Stimulated activated CD8-positive, alpha-beta memory T cell treated with anti-CD3 and anti-CD28 coated beads, Interleukin-4, amount 100 ng/mL, for 48 hours (primary cell): ENCODE results near the gene RMRP.

Experiments used
- DNase-seq: peaks from one replicate; pipeline ENCODE4 v3.0.0-alpha.2; 2020

Gene RMRP

DNA sequence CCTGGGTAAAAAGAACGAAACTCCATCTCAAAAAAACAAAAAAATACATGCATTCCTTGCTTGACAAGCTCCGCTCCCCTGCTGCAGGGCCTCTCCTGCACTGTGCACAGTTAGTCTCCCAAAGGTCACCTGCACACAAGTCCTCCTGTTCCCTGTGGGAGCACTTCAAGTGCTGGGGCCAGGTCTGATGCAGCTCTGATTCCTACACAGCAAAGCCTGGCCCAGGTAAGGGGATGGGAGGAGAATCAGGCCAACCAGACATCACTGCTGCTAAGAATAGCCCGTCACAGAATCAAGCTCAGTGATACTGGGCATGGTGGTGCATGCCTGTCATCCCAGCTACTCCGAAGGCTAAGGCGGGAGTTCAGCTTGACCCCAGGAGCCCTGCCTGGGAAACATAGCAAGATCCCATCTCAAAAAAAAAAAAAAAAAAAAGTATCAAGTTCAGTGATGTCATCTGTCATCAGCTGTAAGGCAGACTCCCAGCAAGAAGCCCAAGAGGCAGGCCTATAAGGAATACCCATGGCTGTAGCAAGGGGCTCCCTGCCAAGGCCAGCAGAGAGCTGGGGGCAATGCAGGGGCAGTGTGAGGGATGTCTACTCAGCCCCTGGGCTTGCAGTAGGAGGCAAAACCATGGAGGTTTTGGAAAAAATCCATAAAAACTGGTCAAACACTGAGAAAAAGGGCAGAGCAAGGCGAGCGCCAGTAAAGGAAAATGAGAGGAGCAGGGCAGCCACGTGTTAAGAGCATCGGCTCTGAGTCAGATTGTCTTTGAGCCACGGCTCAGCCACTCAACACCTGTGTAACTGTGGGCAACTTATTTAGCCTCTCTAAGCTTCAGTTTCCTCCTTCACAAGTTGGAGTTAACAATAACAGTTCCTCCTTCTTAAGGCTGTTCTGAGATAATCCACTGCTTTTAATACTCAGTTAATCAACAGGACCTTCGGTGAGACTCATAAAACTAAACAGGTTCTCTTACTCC, 28.7 kb upstream of the RMRP start:
- DNase-seq = no peak

DNA sequence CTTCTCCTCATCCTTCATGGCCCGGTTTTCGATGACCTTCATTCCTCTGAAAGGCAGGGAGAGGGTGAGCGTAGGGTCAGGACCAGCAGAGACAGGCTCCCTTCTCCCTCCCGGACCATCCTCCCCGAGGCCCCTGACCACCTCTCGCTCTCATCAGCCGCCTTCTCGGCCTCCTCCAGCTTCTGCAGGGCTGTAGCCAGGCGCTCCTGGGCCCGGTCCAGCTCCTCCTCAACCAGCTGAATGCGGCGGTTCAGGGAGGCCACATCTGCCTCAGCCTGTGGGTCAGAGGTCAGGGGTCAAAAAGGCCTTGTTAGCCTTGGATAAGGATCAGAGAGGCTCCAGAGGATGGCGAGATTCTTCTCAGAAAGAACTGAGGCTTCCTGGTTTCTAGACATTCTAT, 27.7 kb upstream of the RMRP start:
- no peak for DNase-seq

DNA sequence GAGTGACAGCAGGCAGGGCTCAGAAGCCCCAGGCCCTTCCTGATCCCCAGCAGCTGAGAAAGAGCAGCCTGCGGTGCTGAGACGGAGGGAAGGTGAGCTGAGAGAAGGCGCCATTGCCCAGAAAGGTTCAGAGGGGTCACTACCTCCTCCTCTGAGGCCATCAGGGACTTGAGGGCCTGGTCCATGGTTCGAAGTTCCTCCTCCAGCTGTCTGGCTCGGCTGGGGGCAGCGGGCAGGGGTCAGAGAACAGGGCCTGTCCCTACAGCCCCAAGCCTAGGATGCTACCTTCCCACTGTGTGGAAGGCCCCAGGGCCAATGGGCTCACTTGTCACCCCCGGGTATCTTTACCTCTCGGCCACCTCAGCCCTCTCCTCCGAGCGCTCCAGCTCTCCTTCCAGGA, 27.1 kb upstream of the RMRP start:
- no peak for DNase-seq

DNA sequence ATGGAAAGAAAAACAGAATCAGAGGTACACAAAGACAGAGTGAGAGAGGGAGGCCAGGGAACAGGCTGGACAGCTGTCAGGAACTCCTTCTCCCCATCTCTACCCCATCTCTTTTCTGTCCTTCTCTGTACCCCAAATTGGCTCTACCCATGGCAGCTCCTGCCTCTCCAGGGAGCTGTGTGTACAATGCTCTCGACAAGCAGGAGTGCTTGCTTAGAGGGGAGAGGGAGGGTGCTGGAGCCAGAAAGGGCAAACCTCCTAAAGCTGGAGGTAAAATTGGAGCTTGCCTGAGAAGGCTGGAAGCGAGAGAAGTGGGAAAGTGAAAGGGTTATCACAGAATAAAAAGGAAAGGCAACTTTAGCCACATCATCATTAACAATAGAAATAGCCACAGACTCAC, 25.5 kb upstream of the RMRP start:
- DNase-seq = no peak

DNA sequence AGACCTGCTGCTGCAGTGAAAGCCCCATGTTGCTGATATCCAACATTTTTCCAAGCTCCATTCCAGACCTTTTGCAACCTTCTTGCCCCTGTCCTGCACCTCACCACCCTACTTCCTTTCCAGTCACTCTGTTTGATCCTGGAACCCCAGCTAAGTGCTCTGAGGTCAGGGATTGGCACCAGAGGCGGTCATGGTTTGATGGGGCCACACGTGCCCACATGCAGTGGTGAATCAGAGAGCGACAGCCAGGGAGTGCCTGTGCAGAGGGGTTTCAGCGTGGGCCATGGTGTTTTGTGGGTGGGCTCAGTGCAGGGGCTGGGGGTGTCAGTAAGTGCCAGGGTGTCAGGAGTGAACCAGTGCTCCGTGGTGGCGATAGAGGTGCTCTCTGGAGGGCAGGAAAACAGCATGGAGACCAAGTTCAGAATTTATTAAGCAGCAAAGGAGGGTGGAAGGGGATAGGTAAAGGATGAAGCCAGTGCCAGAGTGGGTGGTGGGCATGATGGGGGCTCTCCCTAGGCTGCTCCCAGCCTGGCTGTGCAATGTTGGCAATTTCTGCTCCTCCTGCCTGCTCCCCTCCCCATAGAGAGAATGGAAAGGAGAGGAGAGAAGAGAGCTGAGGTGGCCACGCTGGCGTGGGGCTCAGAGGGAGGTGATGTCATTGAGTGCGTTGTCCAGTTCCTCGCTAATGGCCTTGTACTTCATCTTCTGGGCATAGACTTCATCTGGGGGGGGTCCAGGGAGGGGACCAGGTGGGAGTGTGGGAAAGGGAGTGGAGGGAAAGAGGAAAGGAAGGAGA, 24.9 kb upstream of the RMRP start:
- no peak for DNase-seq

DNA sequence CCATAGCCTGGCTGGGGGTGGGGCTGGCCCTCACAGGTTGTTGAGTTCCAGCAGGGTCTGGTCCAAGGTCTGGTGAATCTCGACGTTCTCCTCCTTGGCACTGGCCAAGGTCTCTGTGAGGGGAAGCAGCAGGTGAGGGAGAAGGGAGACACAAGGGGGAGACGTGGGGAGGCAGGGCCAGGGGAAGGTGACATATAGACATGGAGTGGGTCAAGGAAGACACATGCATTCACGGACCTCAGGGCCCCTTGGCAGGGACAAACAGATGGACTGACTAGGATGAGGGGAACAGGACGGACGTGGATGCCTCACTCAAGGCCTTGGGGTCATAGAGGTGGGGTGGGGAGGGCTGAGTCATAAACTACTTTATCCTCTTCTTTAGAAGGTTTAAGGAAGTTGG, 24.2 kb upstream of the RMRP start:
- no peak for DNase-seq

DNA sequence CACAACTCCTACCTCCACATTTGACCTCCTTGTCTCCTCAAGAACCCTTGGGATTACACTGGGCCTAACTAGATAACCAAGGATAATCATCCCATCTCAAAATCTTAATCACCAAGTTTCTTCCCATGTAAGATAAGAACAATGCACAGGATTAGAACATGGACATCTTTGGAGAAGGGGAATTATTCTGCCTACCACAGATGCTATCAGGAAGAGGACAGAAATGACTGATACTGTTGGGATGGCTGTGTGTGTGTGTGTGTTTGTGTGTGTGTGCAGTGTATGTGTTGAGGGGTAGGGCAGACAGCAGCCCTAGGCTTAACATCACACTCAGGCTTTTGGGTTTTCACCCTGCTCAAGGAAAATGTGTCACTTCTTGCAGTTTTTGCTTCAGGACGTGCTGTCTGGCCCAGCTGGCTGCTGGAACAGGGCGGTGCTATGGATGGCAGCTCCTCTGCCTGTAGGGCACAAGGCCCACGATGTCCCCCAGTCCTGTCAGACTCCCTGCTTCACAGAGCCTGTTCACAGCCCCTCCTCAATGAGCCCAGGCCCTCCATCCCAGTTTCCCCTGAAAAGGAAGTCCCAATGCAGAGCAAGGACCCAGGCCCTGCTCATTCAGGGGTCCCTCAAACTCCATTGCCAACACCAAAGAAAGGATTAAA, 23.7 kb upstream of the RMRP start:
- DNase-seq = no peak

DNA sequence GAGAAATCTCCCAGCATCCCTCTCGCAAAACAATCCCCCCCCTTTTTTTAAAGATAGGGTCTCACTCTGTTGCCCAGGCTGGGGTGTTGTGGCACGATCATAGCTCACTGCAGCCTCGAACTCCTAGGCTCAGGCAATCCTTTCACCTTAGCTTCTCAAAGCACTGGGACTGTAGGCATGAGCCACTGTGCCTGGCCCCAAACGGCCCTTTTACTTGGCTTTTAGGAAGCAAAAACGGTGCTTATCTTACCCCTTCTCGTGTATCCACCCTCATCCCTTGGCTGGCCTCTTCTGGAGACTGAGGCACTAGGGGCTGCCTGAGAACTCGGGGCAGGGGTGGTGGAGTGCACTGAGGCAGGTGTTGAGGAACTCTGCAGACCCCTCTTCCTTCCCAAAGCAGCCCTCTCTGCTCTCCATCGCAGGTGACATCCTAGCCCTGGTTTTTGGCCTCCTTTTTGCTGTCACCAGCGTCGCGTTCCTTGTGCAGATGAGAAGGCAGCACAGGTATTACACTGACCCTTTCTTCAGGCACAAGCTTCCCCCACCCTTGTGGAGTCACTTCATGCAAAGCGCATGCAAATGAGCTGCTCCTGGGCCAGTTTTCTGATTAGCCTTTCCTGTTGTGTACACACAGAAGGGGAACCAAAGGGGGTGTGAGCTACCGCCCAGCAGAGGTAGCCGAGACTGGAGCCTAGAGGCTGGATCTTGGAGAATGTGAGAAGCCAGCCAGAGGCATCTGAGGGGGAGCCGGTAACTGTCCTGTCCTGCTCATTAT, 22.7 kb upstream of the RMRP start:
- DNase-seq = no peak

DNA sequence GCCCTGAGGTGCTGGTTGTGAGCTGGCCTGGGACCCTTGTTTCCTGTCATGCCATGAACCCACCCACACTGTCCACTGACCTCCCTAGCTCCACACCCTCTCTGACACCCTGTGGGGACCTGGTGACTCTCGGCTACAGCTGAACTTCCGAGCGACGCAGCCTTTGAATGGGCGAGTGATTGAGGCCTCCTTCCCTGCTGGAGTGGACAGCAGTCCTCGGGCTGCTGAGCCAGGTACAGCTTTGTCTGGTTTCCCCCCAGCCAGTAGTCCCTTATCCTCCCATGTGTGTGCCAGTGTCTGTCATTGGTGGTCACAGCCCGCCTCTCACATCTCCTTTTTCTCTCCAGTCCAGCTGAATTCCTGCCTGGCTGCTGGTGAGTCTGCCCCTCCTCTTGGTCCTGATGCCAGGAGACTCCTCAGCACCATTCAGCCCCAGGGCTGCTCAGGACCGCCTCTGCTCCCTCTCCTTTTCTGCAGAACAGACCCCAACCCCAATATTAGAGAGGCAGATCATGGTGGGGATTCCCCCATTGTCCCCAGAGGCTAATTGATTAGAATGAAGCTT, 22.0 kb upstream of the RMRP start:
- no peak for DNase-seq

DNA sequence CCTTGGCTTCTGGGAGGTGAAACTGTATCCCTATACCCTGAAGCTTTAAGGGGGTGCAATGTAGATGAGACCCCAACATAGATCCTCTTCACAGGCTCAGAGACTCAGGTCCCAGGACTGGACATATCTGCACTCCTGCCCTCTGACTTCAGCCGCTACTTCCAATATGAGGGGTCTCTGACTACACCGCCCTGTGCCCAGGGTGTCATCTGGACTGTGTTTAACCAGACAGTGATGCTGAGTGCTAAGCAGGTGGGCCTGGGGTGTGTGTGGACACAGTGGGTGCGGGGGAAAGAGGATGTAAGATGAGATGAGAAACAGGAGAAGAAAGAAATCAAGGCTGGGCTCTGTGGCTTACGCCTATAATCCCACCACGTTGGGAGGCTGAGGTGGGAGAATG, 21.3 kb upstream of the RMRP start:
- DNase-seq = no peak

DNA sequence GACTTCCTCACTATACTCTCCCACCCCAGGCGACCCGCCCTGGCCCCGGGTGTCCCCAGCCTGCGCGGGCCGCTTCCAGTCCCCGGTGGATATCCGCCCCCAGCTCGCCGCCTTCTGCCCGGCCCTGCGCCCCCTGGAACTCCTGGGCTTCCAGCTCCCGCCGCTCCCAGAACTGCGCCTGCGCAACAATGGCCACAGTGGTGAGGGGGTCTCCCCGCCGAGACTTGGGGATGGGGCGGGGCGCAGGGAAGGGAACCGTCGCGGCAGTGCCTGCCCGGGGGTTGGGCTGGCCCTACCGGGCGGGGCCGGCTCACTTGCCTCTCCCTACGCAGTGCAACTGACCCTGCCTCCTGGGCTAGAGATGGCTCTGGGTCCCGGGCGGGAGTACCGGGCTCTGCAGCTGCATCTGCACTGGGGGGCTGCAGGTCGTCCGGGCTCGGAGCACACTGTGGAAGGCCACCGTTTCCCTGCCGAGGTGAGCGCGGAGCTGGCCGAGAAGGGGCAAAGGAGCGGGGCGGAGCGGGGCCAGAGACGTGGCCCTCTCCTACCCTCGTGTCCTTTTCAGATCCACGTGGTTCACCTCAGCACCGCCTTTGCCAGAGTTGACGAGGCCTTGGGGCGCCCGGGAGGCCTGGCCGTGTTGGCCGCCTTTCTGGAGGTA, 18.0 kb upstream of the RMRP start:
- peak; percentile 62 for DNase-seq

DNA sequence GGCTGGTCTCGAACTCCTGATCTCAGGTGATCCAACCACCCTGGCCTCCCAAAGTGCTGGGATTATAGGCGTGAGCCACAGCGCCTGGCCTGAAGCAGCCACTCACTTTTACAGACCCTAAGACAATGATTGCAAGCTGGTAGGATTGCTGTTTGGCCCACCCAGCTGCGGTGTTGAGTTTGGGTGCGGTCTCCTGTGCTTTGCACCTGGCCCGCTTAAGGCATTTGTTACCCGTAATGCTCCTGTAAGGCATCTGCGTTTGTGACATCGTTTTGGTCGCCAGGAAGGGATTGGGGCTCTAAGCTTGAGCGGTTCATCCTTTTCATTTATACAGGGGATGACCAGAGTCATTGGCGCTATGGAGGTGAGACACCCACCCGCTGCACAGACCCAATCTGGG, 17.4 kb upstream of the RMRP start:
- DNase-seq = no peak

DNA sequence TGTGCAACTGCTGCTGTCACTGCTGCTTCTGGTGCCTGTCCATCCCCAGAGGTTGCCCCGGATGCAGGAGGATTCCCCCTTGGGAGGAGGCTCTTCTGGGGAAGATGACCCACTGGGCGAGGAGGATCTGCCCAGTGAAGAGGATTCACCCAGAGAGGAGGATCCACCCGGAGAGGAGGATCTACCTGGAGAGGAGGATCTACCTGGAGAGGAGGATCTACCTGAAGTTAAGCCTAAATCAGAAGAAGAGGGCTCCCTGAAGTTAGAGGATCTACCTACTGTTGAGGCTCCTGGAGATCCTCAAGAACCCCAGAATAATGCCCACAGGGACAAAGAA, 16.2 kb upstream of the RMRP start:
- no peak for DNase-seq

DNA sequence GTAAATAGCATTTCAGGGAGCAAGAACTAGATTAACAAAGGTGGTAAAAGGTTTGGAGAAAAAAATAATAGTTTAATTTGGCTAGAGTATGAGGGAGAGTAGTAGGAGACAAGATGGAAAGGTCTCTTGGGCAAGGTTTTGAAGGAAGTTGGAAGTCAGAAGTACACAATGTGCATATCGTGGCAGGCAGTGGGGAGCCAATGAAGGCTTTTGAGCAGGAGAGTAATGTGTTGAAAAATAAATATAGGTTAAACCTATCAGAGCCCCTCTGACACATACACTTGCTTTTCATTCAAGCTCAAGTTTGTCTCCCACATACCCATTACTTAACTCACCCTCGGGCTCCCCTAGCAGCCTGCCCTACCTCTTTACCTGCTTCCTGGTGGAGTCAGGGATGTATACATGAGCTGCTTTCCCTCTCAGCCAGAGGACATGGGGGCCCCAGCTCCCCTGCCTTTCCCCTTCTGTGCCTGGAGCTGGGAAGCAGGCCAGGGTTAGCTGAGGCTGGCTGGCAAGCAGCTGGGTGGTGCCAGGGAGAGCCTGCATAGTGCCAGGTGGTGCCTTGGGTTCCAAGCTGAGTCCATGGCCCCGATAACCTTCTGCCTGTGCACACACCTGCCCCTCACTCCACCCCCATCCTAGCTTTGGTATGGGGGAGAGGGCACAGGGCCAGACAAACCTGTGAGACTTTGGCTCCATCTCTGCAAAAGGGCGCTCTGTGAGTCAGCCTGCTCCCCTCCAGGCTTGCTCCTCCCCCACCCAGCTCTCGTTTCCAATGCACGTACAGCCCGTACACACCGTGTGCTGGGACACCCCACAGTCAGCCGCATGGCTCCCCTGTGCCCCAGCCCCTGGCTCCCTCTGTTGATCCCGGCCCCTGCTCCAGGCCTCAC, 15.6 kb upstream of the RMRP start, which contains the start of gene CA9:
CA9 (plus strand) TSS at position 797 of the 893 bp plus-strand sequence; CDS start at position 829, 32 bp downstream.
- no peak for DNase-seq

DNA sequence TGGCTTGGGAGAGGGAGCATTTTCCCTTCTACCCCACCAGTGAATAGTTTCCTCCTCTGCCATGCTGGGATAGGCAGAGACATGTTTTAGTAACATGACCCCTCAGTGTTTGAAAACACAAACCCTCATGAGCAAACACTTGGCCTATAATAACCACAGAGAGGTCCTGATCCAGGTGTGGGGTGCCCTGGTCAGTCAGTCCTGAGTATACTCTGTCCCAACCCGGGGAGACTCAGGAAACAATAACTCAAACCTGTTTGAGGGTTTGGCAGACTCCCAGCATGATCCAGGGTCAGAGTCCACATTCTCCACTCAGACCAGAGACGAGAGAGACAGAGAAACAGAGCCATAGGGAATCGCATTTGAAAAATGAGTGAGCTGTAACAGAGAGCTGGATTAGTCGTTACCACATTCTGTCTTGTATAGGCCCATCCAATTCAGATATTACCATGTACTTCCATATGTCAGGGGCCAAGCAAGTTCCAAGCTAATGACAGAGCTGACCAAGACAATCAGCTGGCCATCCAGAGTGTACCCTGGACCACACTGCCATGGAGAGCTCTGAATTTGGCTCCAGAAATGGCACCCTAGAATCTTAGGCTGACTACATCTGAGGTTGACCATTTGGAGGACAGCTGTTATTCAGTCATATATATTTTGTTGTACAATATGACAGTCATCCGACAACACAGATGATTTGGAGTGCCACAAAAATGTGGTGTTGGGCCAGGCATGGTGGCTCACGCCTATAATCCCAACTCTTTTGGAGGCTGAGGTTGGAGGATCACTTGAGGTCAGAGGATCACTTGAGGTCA, 11.7 kb upstream of the RMRP start:
- no peak for DNase-seq

DNA sequence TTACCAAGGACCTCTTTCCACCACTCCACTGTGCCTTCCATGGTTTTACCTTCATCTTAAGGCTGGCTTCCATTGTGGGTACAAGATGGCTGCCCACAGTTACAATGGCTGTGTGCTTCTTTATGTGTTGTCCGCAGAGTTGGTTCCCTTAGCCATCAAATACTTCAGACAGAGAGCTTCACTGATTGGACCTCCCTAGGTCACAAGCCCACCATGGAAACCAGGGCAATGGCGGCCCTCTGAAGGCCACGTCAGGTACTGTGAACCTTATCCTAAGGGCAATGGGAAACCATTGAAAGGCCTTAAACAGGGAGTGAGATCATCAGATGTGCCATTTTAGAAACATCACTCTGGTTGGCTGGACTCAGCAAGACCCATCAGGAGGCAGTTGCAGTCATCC, 10.1 kb upstream of the RMRP start:
- DNase-seq = no peak

DNA sequence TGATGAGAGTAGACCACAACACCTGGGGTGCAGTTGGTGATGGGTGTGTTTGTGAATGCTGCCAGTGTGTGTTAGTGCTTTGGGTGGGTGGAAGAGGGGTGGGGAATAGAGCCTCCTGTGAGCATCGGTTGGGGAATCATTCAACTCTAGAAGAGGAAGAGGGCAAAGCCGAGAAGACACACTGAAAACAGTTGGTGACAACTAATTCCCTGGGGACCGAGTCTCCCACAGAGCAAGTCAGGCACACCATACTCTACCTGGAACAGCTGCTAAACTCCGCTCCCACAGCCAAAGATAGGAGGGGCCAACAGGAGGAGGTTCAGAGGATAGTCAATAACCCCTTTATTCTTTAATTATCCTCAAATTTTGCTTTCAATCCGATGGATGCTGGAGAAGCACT, 8.7 kb upstream of the RMRP start:
- DNase-seq = no peak

DNA sequence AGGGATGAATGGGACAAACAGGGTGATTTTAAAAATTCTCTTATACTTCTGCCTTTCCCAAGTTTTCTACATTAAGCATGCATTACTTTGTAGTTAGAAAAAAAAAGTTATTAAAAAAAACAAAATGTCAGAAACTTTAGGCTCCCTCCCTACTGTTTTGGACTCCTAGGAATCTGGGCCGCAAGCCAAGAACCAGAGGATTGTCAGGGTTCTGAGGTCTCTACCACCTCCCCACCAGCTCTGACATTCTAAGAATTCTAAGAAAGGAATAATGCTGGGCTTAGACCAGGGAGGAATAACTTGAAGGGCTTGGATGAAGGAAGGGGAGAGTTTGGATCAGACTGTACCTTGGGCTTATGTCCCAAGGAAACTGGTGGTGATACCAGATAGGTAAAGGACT, 8.2 kb upstream of the RMRP start:
- no peak for DNase-seq

DNA sequence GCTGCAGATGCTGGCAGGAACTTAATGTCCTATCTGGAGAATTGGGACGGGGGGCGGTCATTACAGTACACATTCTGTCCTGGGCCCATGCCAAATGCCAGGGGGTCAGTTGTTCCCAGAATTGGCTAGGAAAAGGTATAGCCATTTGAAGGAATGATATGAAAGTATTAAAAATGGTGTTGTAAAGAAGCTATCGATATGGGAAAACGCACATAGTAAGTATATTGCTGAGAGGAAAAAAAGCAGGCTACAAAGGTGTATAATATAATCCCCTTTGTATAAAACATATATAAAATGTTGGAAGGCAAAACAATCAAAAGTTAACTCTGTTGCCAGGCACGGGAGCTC, 7.6 kb upstream of the RMRP start:
- DNase-seq = no peak
